ENCODE measurements around the gene NKPD1. TPM values are rescaled to one million over a fixed set of nuclear protein-coding genes. Genes with fewer than 3 reads are reported as not detected.
A peak's percentile ranks its signal among the peaks of the same experiment; 100 is the strongest.

Gene NKPD1
- total and polyA plus RNA-seq, 9 of the 15 experiments (the other 6 are each of a cell fraction or from before 2014, with no cell fraction given), result 0.03 to 0.09 (median 0.04) TPM; not detected in 5

DNA sequence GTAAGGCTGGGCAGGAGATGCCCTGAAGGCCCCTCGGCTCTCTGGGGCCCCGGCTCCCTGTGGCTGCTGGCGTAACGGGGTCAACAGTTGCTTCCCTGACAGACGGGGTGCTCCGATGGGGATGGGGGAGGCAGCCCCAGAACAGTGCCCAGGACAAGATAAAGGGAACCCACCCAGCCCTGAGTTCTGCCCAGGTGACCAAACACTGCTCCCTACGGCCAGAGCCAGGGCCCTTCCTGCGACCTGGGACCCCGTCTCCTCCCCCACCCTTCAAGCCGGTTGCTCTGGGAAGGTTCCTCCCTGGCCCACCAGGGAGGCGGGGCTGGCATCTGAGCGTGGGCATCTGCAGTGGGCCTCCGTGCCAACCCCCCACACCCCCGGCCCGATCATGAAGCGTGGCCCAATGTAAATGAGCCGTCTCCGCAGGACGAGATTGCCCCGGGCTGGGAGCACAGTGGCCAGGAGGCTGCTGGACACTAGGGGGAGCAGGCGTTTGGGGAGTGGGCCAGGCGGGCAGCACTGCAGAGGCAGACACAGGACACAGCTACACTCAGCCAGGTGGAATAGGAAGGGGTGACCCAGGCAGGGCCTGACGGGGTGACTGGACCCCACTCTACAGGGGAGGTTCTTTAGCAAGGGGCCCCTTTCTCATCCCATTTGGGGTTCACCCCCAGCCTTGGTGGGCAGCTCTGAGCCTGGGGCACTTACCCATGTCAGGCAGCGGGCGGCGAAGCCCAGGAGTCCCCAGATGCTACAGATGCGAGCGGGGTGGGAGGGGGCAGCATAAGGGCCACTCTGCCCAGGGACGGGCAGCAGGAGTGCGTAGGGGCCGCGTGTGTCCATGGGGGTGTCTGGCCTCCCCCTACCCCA, 1.2 kb upstream of the NKPD1 start (continued):
- TF ChIP-seq RAD21 (CRISPR knock-in tag; conservative IDR thresholded peaks at IDR 0.05 in 1 of 2, IDR thresholded peaks at IDR 0.05 in 1 of 2), result peak; percentile 41 to 80
- no peak for TF ChIP-seq TAF7 (tag; IDR thresholded peaks at IDR 0.05)
- TF ChIP-seq KAT2B (IDR thresholded peaks at IDR 0.05; ENCODE audit: low read depth, low read length), result no peak
- TF ChIP-seq, protein P1, sequence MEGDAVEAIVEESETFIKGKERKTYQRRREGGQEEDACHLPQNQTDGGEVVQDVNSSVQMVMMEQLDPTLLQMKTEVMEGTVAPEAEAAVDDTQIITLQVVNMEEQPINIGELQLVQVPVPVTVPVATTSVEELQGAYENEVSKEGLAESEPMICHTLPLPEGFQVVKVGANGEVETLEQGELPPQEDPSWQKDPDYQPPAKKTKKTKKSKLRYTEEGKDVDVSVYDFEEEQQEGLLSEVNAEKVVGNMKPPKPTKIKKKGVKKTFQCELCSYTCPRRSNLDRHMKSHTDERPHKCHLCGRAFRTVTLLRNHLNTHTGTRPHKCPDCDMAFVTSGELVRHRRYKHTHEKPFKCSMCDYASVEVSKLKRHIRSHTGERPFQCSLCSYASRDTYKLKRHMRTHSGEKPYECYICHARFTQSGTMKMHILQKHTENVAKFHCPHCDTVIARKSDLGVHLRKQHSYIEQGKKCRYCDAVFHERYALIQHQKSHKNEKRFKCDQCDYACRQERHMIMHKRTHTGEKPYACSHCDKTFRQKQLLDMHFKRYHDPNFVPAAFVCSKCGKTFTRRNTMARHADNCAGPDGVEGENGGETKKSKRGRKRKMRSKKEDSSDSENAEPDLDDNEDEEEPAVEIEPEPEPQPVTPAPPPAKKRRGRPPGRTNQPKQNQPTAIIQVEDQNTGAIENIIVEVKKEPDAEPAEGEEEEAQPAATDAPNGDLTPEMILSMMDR (IDR thresholded peaks at IDR 0.05 in 2 of 3, conservative IDR thresholded peaks at IDR 0.05 in 1 of 3; ENCODE audit: insufficient read depth in 2 of 3, low read depth in 1 of 3, low read length in 3 of 3), result peak; percentile 76 to 82 (median 81)
- TF ChIP-seq E2F6 (IDR thresholded peaks at IDR 0.05; ENCODE audit: borderline replicate concordance in 1 of 2, extremely low read depth in 1 of 2, insufficient read depth in 1 of 2, insufficient read length in 1 of 2, low read depth in 1 of 2, low read length in 1 of 2, poor library complexity in 1 of 2, severe bottlenecking in 1 of 2), result no peak
- TF ChIP-seq TFAP4 (CRISPR knock-in tag; IDR thresholded peaks at IDR 0.05; ENCODE audit: borderline replicate concordance), result 0 out of 2 replicates have a peak, but pooled peaks have one; percentile 49
- peak in 1 of 2 experiments; percentile 56; a peak in 1 of 4 replicates for TF ChIP-seq MAZ (CRISPR knock-in tag; conservative IDR thresholded peaks at IDR 0.05 in 1 of 2, IDR thresholded peaks at IDR 0.05 in 1 of 2)
- peak; percentile 23 for TF ChIP-seq NEUROD1 (IDR thresholded peaks at IDR 0.05; ENCODE audit: borderline replicate concordance, low read depth, low read length, partially characterized antibody)
- peak; percentile 62; the same call in 1 of the 2 replicates for TF ChIP-seq ZNF263 (CRISPR knock-in tag; IDR thresholded peaks at IDR 0.05; ENCODE audit: borderline replicate concordance)
- peak; percentile 55; the same call in 1 of the 2 replicates for TF ChIP-seq ZBTB7A (IDR thresholded peaks at IDR 0.05; ENCODE audit: borderline replicate concordance, control insufficient read depth, low read depth, low read length)
- no peak for TF ChIP-seq ZEB2 (IDR thresholded peaks at IDR 0.05)

Data from K562 (cell line).